Measurements from ENCODE around the gene ANKRD2. TPM values are rescaled to one million over a fixed set of nuclear protein-coding genes. Genes with fewer than 3 reads are reported as not detected.

The ANKRD2 gene
- total and polyA plus RNA-seq, 4 donors, result 1.2 to 3.1 (median 3.0) TPM; not detected in 1

- no peak for TF ChIP-seq CTCF (IDR thresholded peaks at IDR 0.05; ENCODE audit: control extremely low read depth, extremely low read depth)
- no peak for ATAC-seq (ENCODE audit: insufficient read depth, low FRiP score)
- 69 to 83% methylated on average over 4 of the region's 4 CpGs for WGBS, 2 donors
Observed at GRCh38 chr10:97627731-97628130, 55.2 kb downstream of the ANKRD2 start.

GRCh38 chr10:97628228-97628627 is 55.6 kb downstream of the ANKRD2 start:
- H3K9me3 ChIP-seq (ENCODE audit: control insufficient read depth in 4 of 4, insufficient read depth in 3 of 4, low read length in 3 of 4), result no peaks in the 10 kb centered on the region
- H3K27ac ChIP-seq (ENCODE audit: low read depth in 1 of 2, low read length in 1 of 2), result no peak overlapping the region
- 65 to 89% methylated on average over 3 of the region's 3 CpGs for WGBS, 2 donors
- no peak overlapping the region for H3K9ac ChIP-seq (ENCODE audit: insufficient read depth in 1 of 2, low read length in 2 of 2)
- TF ChIP-seq CTCF (IDR thresholded peaks at IDR 0.05; ENCODE audit: control extremely low read depth, extremely low read depth), result no peak
- H3K27me3 ChIP-seq (ENCODE audit: control insufficient read depth in 3 of 3, insufficient read depth in 3 of 3, low read length in 2 of 3), result no peaks in the 10 kb centered on the region
- no peak overlapping the region for H3K4me3 ChIP-seq
- H3K4me1 ChIP-seq (ENCODE audit: control insufficient read depth in 5 of 5, insufficient read depth in 5 of 5, low read length in 5 of 5), result peaks cover 0 to 7% (median 0%) of the 10 kb centered on the region in 5 donors
- DNase-seq (peak in 1 of 3 donors; percentile 19), ATAC-seq (ENCODE audit: insufficient read depth, low FRiP score) (no peak)
- peaks cover 0 to 4% (median 0%) of the 10 kb centered on the region in 4 donors for H3K36me3 ChIP-seq (ENCODE audit: control insufficient read depth in 4 of 4, insufficient read depth in 4 of 4, low read length in 4 of 4)

More at GRCh38 chr10:97627731-97628130, 55.2 kb downstream of the ANKRD2 start:
- DNase-seq, result no peak
- Histone ChIP-seq H3K4me1 (ENCODE audit: control insufficient read depth in 5 of 5, insufficient read depth in 5 of 5, low read length in 5 of 5) (peaks cover 0 to 5% (median 0%) of the 10 kb centered on the region in 5 donors), H3K27ac (ENCODE audit: low read depth in 1 of 2, low read length in 1 of 2) (peak overlapping the region in 1 of 2 donors; percentile 26), H3K9ac (ENCODE audit: insufficient read depth in 1 of 2, low read length in 2 of 2) (no peak overlapping the region), H3K27me3 (ENCODE audit: control insufficient read depth in 3 of 3, insufficient read depth in 3 of 3, low read length in 2 of 3) (no peaks in the 10 kb centered on the region), H3K36me3 (ENCODE audit: control insufficient read depth in 4 of 4, insufficient read depth in 4 of 4, low read length in 4 of 4) (peaks cover 0 to 4% (median 0%) of the 10 kb centered on the region in 4 donors), H3K9me3 (ENCODE audit: control insufficient read depth in 4 of 4, insufficient read depth in 3 of 4, low read length in 3 of 4) (no peaks in the 10 kb centered on the region), H3K4me3 (no peak overlapping the region)

GRCh38 chr10:97629289-97629688 is 56.7 kb downstream of the ANKRD2 start:
- no peaks in the 10 kb centered on the region for H3K27me3 ChIP-seq (ENCODE audit: control insufficient read depth in 3 of 3, insufficient read depth in 3 of 3, low read length in 2 of 3)
- no peak for TF ChIP-seq CTCF (IDR thresholded peaks at IDR 0.05; ENCODE audit: control extremely low read depth, extremely low read depth)
- ATAC-seq (ENCODE audit: insufficient read depth, low FRiP score) (no peak), DNase-seq (no peak)
- no peak overlapping the region for H3K9ac ChIP-seq (ENCODE audit: insufficient read depth in 1 of 2, low read length in 2 of 2)
- H3K36me3 ChIP-seq (ENCODE audit: control insufficient read depth in 4 of 4, insufficient read depth in 4 of 4, low read length in 4 of 4), result peaks cover 0 to 4% (median 0%) of the 10 kb centered on the region in 4 donors
- peaks cover 0 to 10% (median 0%) of the 10 kb centered on the region in 5 donors for H3K4me1 ChIP-seq (ENCODE audit: control insufficient read depth in 5 of 5, insufficient read depth in 5 of 5, low read length in 5 of 5)
- no peak overlapping the region for H3K4me3 ChIP-seq
- 92% methylated on average over 5 of the region's 5 CpGs for WGBS, 2 donors
- H3K9me3 ChIP-seq (ENCODE audit: control insufficient read depth in 4 of 4, insufficient read depth in 3 of 4, low read length in 3 of 4), result no peaks in the 10 kb centered on the region
- H3K27ac ChIP-seq (ENCODE audit: low read depth in 1 of 2, low read length in 1 of 2), result no peak overlapping the region

- Histone ChIP-seq H3K9ac (ENCODE audit: insufficient read depth in 1 of 2, low read length in 2 of 2) (no peak overlapping the region), H3K4me3 (no peak overlapping the region), H3K4me1 (ENCODE audit: control insufficient read depth in 5 of 5, insufficient read depth in 5 of 5, low read length in 5 of 5) (peaks cover 0 to 10% (median 0%) of the 10 kb centered on the region in 5 donors), H3K27ac (ENCODE audit: low read depth in 1 of 2, low read length in 1 of 2) (no peak overlapping the region), H3K27me3 (ENCODE audit: control insufficient read depth in 3 of 3, insufficient read depth in 3 of 3, low read length in 2 of 3) (no peaks in the 10 kb centered on the region), H3K9me3 (ENCODE audit: control insufficient read depth in 4 of 4, insufficient read depth in 3 of 4, low read length in 3 of 4) (no peaks in the 10 kb centered on the region), H3K36me3 (ENCODE audit: control insufficient read depth in 4 of 4, insufficient read depth in 4 of 4, low read length in 4 of 4) (peaks cover 0 to 4% (median 0%) of the 10 kb centered on the region in 4 donors)
- no peak for TF ChIP-seq CTCF (IDR thresholded peaks at IDR 0.05; ENCODE audit: control extremely low read depth, extremely low read depth)
- DNase-seq, result no peak
- no peak for ATAC-seq (ENCODE audit: insufficient read depth, low FRiP score)
Observed at GRCh38 chr10:97631098-97631497, 58.5 kb downstream of the ANKRD2 start.
